Measurements from ENCODE around the gene HCN2. TPM values are rescaled to one million over a fixed set of nuclear protein-coding genes. Genes with fewer than 3 reads are reported as not detected.
A peak's percentile ranks its signal among the peaks of the same experiment; 100 is the strongest.

The HCN2 gene
- total and polyA plus RNA-seq, 10 of the 15 experiments (the other 5 are each of a cell fraction or from before 2014, with no cell fraction given): 0.01 to 0.54 (median 0.08) TPM; not detected in 4

GRCh38 chr19:662962-663681, 73.4 kb downstream of the HCN2 start, which contains the start of gene RNF126 (continued):
- no peak for TF ChIP-seq CUX1 (IDR thresholded peaks at IDR 0.05; ENCODE audit: insufficient replicate concordance, low read depth, low read length)
- TF ChIP-seq, protein P1, sequence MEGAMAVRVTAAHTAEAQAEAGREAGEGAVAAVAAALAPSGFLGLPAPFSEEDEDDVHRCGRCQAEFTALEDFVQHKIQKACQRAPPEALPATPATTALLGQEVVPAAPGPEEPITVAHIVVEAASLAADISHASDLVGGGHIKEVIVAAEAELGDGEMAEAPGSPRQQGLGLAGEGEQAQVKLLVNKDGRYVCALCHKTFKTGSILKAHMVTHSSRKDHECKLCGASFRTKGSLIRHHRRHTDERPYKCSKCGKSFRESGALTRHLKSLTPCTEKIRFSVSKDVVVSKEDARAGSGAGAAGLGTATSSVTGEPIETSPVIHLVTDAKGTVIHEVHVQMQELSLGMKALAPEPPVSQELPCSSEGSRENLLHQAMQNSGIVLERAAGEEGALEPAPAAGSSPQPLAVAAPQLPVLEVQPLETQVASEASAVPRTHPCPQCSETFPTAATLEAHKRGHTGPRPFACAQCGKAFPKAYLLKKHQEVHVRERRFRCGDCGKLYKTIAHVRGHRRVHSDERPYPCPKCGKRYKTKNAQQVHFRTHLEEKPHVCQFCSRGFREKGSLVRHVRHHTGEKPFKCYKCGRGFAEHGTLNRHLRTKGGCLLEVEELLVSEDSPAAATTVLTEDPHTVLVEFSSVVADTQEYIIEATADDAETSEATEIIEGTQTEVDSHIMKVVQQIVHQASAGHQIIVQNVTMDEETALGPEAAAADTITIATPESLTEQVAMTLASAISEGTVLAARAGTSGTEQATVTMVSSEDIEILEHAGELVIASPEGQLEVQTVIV (IDR thresholded peaks at IDR 0.05; ENCODE audit: borderline replicate concordance, partially characterized antibody): no peak
- TF ChIP-seq MAX (IDR thresholded peaks at IDR 0.05; ENCODE audit: low read depth, low read length): peak; percentile 40; the same call in 1 of the 2 replicates
- peak; percentile 48 for TF ChIP-seq NR2C1 (IDR thresholded peaks at IDR 0.05)
- TF ChIP-seq RFX5 (IDR thresholded peaks at IDR 0.05; ENCODE audit: low read depth, low read length): no peak
- TF ChIP-seq, protein P2, sequence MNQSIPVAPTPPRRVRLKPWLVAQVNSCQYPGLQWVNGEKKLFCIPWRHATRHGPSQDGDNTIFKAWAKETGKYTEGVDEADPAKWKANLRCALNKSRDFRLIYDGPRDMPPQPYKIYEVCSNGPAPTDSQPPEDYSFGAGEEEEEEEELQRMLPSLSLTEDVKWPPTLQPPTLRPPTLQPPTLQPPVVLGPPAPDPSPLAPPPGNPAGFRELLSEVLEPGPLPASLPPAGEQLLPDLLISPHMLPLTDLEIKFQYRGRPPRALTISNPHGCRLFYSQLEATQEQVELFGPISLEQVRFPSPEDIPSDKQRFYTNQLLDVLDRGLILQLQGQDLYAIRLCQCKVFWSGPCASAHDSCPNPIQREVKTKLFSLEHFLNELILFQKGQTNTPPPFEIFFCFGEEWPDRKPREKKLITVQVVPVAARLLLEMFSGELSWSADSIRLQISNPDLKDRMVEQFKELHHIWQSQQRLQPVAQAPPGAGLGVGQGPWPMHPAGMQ (IDR thresholded peaks at IDR 0.05; ENCODE audit: borderline replicate concordance): no peak
- no peak for TF ChIP-seq EZH2 (IDR thresholded peaks at IDR 0.05; ENCODE audit: borderline replicate concordance, control insufficient read depth, low read depth, low read length)
- no peak for TF ChIP-seq TARDBP (IDR thresholded peaks at IDR 0.05; ENCODE audit: borderline replicate concordance)
- TF ChIP-seq, protein P3, sequence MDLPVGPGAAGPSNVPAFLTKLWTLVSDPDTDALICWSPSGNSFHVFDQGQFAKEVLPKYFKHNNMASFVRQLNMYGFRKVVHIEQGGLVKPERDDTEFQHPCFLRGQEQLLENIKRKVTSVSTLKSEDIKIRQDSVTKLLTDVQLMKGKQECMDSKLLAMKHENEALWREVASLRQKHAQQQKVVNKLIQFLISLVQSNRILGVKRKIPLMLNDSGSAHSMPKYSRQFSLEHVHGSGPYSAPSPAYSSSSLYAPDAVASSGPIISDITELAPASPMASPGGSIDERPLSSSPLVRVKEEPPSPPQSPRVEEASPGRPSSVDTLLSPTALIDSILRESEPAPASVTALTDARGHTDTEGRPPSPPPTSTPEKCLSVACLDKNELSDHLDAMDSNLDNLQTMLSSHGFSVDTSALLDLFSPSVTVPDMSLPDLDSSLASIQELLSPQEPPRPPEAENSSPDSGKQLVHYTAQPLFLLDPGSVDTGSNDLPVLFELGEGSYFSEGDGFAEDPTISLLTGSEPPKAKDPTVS (IDR thresholded peaks at IDR 0.05; ENCODE audit: low read depth, low read length): no peak
- no peak for TF ChIP-seq CHD1 (IDR thresholded peaks at IDR 0.05; ENCODE audit: low read depth, low read length)
- TF ChIP-seq ESRRA (IDR thresholded peaks at IDR 0.05; ENCODE audit: low read length): no peak
- TF ChIP-seq, protein P4, sequence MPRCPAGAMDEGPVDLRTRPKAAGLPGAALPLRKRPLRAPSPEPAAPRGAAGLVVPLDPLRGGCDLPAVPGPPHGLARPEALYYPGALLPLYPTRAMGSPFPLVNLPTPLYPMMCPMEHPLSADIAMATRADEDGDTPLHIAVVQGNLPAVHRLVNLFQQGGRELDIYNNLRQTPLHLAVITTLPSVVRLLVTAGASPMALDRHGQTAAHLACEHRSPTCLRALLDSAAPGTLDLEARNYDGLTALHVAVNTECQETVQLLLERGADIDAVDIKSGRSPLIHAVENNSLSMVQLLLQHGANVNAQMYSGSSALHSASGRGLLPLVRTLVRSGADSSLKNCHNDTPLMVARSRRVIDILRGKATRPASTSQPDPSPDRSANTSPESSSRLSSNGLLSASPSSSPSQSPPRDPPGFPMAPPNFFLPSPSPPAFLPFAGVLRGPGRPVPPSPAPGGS (IDR thresholded peaks at IDR 0.05; ENCODE audit: borderline replicate concordance, insufficient read depth, low read depth, low read length, poor library complexity, severe bottlenecking): peak; percentile 15
- no peak; the same call in none of the 2 replicates for TF ChIP-seq GATAD2B (conservative IDR thresholded peaks at IDR 0.05; ENCODE audit: low read depth)
